Muscle layer of colon (tissue), 2 donors: Measurements from ENCODE around the gene LRIG3.

ENCODE experiments used
- H3K27ac ChIP-seq: one replicate; pipeline ENCODE4 v1.7.0; 2013; ENCODE audit warnings: low read depth, mild to moderate bottlenecking, low read length, moderate library complexity
- H3K27me3 ChIP-seq, 2 donors: one replicate each; pipeline ENCODE4 v1.7.0; 2013; ENCODE audit warnings: low read length in 2 of 2, mild to moderate bottlenecking in 2 of 2; ENCODE audit not compliant: insufficient read depth in 2 of 2, control insufficient read depth in 1 of 2
- H3K36me3 ChIP-seq: one replicate; pipeline ENCODE4 v1.7.0; 2013; ENCODE audit warnings: mild to moderate bottlenecking, low read length; ENCODE audit not compliant: insufficient read depth
- H3K4me1 ChIP-seq: one replicate; pipeline ENCODE4 v1.7.0; 2013; ENCODE audit warnings: mild to moderate bottlenecking, low read length; ENCODE audit not compliant: insufficient read depth
- H3K4me3 ChIP-seq, 2 donors: one replicate each; pipeline ENCODE4 v1.7.0; 2013; ENCODE audit warnings: low read length in 2 of 2, low read depth in 1 of 2, mild to moderate bottlenecking in 1 of 2, moderate library complexity in 1 of 2
- H3K9ac ChIP-seq: one replicate; pipeline ENCODE4 v1.7.0; 2013; ENCODE audit warnings: low read length
- H3K9me3 ChIP-seq: one replicate; pipeline ENCODE4 v1.7.0; 2013; ENCODE audit warnings: mild to moderate bottlenecking, low read length
- donor health status: abdominal sarcoma.
- donor health status: Adenocarcinoma of cecum.

LRIG3 gene

DNA sequence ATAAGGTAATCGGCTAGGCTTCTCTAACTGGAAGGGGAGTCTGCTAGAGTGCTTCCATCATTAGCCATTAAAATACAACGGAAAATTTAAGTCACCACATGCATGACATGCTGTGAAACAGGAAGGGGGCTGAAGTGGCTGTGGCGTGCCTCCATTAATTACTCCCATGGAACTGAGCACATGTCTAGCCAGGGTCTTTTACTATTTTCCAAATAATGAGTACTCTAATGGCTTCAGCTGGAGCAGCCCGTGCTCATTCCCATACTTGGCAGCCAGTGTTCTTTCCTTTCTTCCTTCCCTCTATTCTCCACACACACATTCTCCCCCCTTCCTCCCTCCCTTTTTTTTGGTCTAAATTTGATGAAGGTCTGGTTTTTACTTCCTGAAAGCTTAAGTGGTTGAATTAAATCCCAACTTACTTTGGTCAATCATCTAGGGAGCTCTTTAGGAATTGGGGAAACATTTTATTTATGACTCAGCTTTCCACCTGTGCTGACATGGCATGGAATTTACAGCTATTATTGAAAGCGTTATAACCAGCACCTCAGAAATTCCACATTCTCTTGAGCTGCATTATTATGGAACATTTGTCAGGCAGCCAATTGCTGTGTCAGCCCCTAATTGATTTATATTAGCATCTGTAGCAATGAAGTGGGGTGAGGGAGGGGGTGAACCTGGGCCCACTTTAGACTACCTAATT is 72.3 kb downstream of the LRIG3 start:
- H3K27me3 ChIP-seq, result no peaks in the 10 kb centered on the region
- no peaks in the 10 kb centered on the region for H3K36me3 ChIP-seq
- no peak overlapping the region for H3K9ac ChIP-seq
- H3K27ac ChIP-seq, result no peak overlapping the region
- H3K4me3 ChIP-seq, result no peak overlapping the region
- no peaks in the 10 kb centered on the region for H3K9me3 ChIP-seq
- no peaks in the 10 kb centered on the region for H3K4me1 ChIP-seq

DNA sequence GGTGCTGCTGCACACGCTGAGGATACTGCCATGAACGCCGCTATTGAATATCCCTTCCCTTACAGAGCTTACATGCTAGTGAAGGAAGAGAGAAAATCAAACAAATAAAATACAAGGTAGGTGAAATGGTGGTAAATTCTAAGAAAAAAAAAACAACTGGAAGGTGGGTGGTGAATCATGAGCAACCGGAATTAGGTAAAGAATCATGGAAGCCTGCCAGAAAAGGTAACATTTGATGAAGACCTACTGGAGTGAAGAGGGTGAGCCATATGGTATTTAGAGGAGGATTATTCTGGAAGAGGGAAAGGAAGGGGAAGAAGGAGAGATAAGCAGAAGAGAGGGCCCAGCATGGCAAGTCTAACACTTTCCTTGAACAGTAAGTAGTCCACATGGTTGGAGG is 76.1 kb downstream of the LRIG3 start:
- Histone ChIP-seq H3K27me3 (no peaks in the 10 kb centered on the region), H3K9me3 (no peaks in the 10 kb centered on the region), H3K9ac (no peak overlapping the region), H3K27ac (no peak overlapping the region), H3K4me1 (no peaks in the 10 kb centered on the region), H3K4me3 (no peak overlapping the region), H3K36me3 (no peaks in the 10 kb centered on the region)

DNA sequence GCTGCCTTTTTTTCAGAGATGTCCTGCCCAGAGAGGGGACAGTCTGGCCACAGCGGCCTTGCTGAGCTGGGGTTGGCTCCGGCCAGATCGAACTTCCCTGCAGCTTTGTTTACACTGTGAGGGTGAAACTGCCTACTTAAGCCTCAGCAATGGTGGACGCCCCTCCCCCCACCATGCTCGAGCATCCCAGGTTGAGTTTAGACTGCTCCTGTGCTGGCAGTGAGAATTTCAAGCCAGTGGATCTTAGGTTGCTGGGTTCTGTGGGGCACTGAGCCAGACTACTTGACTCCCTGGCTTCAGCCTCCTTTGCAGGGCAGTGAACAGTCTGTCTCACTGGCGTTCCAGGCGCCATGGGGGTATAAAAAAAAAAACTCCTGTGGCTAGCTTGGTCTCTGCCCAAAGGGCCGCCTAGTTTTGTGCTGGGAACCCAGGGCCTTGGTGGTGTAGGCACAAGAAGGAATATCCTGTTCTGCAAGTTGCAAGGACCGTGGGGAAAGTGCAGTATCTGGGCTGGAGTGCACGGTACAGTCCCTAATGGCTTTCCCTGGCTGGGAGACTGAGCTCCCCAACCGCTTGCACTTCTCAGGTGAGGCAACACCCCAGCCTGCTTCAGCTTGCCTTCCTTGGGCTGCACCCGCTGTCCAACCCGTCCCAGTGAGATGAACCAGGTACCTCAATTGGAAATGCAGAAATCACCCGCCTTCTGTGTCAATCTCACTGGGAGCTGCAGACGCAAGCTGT is 79.1 kb downstream of the LRIG3 start:
- Histone ChIP-seq H3K9ac (no peak overlapping the region), H3K36me3 (no peaks in the 10 kb centered on the region), H3K4me3 (no peak overlapping the region), H3K27me3 (no peaks in the 10 kb centered on the region), H3K27ac (no peak overlapping the region), H3K9me3 (no peaks in the 10 kb centered on the region), H3K4me1 (no peaks in the 10 kb centered on the region)

DNA sequence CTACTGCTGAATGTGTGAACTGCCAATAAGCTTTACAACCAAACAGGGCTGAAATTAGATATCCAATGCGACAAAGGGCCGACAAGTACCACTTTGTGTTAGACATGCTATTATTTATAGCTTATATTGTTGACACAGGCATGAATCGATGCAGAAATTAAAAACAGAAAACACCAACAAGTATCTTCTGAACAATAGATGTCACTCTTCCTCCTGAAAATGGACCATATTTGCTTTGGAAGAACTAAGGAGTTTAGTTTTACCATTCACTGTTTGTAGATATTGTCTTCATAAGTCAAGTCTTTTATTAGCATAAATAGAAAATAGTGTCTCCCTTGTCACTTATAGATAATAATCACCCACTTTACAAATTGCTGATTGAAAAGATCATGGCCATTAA is 86.5 kb downstream of the LRIG3 start:
- Histone ChIP-seq H3K4me3 (no peak overlapping the region), H3K4me1 (no peaks in the 10 kb centered on the region), H3K27me3 (no peaks in the 10 kb centered on the region), H3K36me3 (no peaks in the 10 kb centered on the region), H3K27ac (no peak overlapping the region), H3K9ac (no peak overlapping the region), H3K9me3 (no peaks in the 10 kb centered on the region)

DNA sequence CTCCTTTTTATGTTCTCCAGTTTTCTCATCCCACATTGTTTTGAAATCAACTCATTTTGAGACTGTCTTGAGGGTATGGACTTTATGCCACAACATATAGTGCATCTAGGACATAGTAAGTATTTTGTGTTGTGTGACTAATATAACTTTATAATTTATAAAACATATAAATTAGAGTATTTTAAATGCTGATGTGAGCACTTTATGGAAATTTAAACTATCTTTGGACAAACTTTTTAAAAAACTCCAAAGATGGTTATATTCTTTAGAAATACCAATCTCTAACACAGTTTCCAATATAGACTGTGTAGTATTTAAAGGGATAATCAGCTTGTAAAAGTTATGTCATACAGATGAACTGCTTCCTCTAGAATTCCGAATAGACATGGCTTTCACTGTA is 87.4 kb downstream of the LRIG3 start:
- H3K27me3 ChIP-seq, result no peaks in the 10 kb centered on the region
- no peaks in the 10 kb centered on the region for H3K36me3 ChIP-seq
- no peaks in the 10 kb centered on the region for H3K9me3 ChIP-seq
- H3K9ac ChIP-seq, result no peak overlapping the region
- no peaks in the 10 kb centered on the region for H3K4me1 ChIP-seq
- H3K27ac ChIP-seq, result no peak overlapping the region
- H3K4me3 ChIP-seq, result no peak overlapping the region
